GM21786 (cell line): ENCODE data around the gene LAMA1.

Experiments
- ATAC-seq: cut with Tn5 transposase; IDR thresholded peaks from one replicate; pipeline ENCODE4 v1.9.1; 2021; ENCODE audit not compliant: unreplicated experiment

LAMA1 gene

GRCh38 chr18:7105943-7106342, 11.7 kb downstream of the LAMA1 start:
- ATAC-seq, result no peak

GRCh38 chr18:7105268-7105667, 12.3 kb downstream of the LAMA1 start:
- ATAC-seq, result no peak

GRCh38 chr18:7104649-7105048, 12.9 kb downstream of the LAMA1 start:
- ATAC-seq, result no peak

GRCh38 chr18:7102131-7102530, 15.5 kb downstream of the LAMA1 start:
- no peak for ATAC-seq

- no peak for ATAC-seq
These were observed 20.8 kb downstream of the LAMA1 start for GRCh38 chr18:7096838-7097237.

GRCh38 chr18:7094427-7094826, 23.2 kb downstream of the LAMA1 start:
- no peak for ATAC-seq

- ATAC-seq, result no peak
These were observed 26.8 kb downstream of the LAMA1 start for GRCh38 chr18:7090771-7091170.

- no peak for ATAC-seq
These were observed 28.2 kb downstream of the LAMA1 start for GRCh38 chr18:7089369-7089768.

- ATAC-seq, result no peak
These were observed 33.2 kb downstream of the LAMA1 start for GRCh38 chr18:7084080-7085065.

GRCh38 chr18:7082671-7083070, 34.9 kb downstream of the LAMA1 start:
- ATAC-seq, result no peak

GRCh38 chr18:7079231-7079630, 38.4 kb downstream of the LAMA1 start:
- ATAC-seq, result no peak

GRCh38 chr18:7072593-7072992, 45.0 kb downstream of the LAMA1 start:
- no peak for ATAC-seq

GRCh38 chr18:7071600-7071999, 46.0 kb downstream of the LAMA1 start:
- no peak for ATAC-seq

GRCh38 chr18:7070466-7070865, 47.1 kb downstream of the LAMA1 start:
- no peak for ATAC-seq

GRCh38 chr18:7068871-7069590, 48.6 kb downstream of the LAMA1 start:
- no peak for ATAC-seq

- no peak for ATAC-seq
These were observed 50.5 kb downstream of the LAMA1 start for GRCh38 chr18:7066965-7067555.

- ATAC-seq, result no peak
These were observed 51.9 kb downstream of the LAMA1 start for GRCh38 chr18:7065736-7066135.

- ATAC-seq, result no peak
These were observed 53.3 kb downstream of the LAMA1 start for GRCh38 chr18:7064346-7064745.

- ATAC-seq, result no peak
These were observed 54.8 kb downstream of the LAMA1 start for GRCh38 chr18:7062811-7063210.

GRCh38 chr18:7062236-7062635, 55.4 kb downstream of the LAMA1 start:
- ATAC-seq, result no peak

GRCh38 chr18:7059276-7059675, 58.3 kb downstream of the LAMA1 start:
- no peak for ATAC-seq

GRCh38 chr18:7056026-7056425, 61.6 kb downstream of the LAMA1 start:
- ATAC-seq, result no peak
